Measurements from ENCODE around the gene PRLH.

The PRLH gene

DNA sequence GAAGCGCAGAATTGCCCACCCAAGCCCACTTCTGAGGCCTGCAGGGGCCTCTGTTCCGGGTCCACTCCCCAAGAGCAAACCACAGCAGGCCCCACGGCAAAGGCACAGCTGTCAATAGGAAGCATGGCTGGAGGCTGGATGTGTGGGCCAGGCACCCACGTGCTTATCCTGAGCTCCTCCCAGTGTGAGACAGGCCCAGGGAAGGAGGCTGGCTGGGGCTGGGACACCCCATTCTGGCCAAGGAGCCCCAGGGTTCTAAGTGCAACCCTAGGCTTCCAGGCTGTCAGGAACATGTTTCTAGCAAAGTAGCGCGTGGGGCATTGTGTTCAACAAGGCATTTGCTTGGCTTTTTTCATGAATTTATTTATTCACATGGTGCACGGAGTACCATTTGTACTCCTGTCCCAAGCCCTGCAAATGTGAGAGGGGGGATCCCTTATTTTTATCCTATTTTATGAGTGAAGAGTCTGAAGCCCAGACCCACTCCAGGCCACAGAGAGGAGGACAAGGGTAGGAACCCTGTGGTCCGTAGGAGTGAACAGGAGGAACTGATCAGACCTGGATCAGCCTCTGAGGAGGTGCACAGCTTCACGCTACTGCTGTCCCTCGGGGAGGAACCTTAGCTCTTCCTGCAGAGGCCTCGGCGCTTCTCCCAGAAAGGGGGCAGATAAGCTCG is 30.3 kb downstream of the PRLH start:
- ATAC-seq (ENCODE audit: low read depth) (no peak), DNase-seq (ENCODE audit: low spot score) (no peak)
- no peaks in the 10 kb centered on the region for H3K4me1 ChIP-seq (ENCODE audit: insufficient read depth, poor library complexity, severe bottlenecking)
- H3K9me3 ChIP-seq (ENCODE audit: severe bottlenecking) = no peaks in the 10 kb centered on the region
- TF ChIP-seq, protein P1, sequence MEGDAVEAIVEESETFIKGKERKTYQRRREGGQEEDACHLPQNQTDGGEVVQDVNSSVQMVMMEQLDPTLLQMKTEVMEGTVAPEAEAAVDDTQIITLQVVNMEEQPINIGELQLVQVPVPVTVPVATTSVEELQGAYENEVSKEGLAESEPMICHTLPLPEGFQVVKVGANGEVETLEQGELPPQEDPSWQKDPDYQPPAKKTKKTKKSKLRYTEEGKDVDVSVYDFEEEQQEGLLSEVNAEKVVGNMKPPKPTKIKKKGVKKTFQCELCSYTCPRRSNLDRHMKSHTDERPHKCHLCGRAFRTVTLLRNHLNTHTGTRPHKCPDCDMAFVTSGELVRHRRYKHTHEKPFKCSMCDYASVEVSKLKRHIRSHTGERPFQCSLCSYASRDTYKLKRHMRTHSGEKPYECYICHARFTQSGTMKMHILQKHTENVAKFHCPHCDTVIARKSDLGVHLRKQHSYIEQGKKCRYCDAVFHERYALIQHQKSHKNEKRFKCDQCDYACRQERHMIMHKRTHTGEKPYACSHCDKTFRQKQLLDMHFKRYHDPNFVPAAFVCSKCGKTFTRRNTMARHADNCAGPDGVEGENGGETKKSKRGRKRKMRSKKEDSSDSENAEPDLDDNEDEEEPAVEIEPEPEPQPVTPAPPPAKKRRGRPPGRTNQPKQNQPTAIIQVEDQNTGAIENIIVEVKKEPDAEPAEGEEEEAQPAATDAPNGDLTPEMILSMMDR (IDR thresholded peaks at IDR 0.05; ENCODE audit: poor library complexity, severe bottlenecking) = no peak
- H3K4me3 ChIP-seq (ENCODE audit: severe bottlenecking) = no peak overlapping the region
- H3K27me3 ChIP-seq (ENCODE audit: insufficient read depth, poor library complexity, severe bottlenecking) = no peaks in the 10 kb centered on the region
- no peaks in the 10 kb centered on the region for H3K36me3 ChIP-seq (ENCODE audit: low read depth)
- H3K27ac ChIP-seq (ENCODE audit: poor library complexity, severe bottlenecking) = no peak overlapping the region

DNA sequence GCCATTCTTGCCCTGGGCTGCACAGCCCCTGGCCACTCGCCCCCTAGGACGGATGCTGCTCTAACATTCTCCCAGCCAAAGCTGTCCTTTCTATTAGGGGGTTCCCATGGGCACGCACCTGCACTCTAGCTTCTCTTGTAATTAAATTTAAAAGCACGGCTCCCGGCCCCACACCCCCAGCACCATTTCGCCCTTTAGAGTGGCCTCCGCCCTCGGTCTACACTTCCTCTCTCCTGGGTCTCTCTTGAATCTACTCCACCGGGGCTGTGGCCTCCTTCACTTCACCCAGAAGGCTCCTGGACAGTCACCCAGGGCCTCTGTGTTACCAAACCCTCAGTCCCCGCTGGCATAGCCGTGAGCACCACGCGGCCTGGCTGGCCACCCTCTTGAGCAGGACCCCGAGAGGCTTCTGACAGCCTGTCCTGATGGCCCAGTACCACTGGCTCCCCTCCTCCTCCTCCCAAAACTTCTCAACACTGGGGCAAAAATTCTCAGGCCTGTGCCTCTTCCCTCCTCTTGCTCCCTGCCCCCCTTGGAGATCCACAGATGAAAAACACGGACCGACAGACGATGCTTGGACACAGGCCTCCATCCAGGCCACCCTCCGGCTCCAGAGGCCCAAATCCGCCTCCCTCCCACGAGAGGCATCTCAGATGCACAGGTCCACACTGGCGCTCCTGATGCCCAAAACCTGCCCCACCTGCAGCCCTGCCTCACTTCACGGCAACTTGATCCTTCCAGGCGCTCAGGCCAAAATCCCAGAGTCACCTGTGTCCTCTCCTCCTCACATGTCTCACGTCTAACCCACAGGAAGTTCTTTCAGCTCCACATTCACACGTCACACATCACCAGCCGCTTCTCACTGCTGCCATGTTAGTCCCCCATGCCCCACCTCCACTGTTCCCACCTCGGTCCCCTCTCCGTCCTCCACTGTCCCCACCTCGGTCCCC is 31.1 kb downstream of the PRLH start:
- H3K27ac ChIP-seq (ENCODE audit: poor library complexity, severe bottlenecking) = no peak overlapping the region
- H3K4me1 ChIP-seq (ENCODE audit: insufficient read depth, poor library complexity, severe bottlenecking) = no peaks in the 10 kb centered on the region
- no peak overlapping the region for H3K4me3 ChIP-seq (ENCODE audit: severe bottlenecking)
- ATAC-seq (ENCODE audit: low read depth) (no peak), DNase-seq (ENCODE audit: low spot score) (no peak)
- TF ChIP-seq, protein P1 (IDR thresholded peaks at IDR 0.05; ENCODE audit: poor library complexity, severe bottlenecking) = no peak
- no peaks in the 10 kb centered on the region for H3K27me3 ChIP-seq (ENCODE audit: insufficient read depth, poor library complexity, severe bottlenecking)
- H3K9me3 ChIP-seq (ENCODE audit: severe bottlenecking) = no peaks in the 10 kb centered on the region
- no peaks in the 10 kb centered on the region for H3K36me3 ChIP-seq (ENCODE audit: low read depth)

DNA sequence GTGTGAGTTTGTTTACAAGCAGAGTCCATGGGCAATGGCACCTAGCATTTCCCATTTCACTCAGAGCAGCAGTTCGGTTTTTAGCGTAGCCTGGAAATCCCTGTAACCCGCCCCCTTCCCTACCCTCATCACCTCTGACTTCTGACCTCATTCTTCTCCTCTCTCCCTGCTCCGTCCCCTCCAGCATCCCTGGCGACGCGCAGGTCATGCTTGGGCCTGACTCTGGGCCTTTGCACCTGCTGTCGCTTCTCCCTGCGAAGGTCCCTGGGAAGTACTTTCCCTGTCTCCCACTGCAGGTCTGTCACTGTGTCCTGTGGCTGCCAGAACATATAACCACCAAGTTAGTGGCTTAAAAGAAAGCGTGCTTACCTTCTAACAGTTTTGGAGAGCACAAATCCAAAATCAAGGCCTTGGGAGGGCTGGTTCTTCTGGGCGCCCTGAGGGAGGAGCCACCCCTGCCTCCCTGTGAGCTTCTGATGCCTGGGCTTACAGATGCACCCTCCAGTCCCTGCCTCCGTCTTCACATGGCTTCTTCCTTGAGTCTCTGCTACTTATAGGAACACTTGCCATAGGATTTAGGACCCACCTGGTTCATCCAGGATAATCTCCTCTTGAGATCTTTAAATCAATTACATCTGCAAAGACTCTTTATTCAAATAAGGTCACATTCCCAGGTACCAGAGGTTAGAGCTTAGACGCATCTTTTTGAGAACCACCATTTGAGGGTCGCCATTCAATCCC is 32.3 kb downstream of the PRLH start:
- no peaks in the 10 kb centered on the region for H3K27me3 ChIP-seq (ENCODE audit: insufficient read depth, poor library complexity, severe bottlenecking)
- TF ChIP-seq, protein P1 (IDR thresholded peaks at IDR 0.05; ENCODE audit: poor library complexity, severe bottlenecking) = no peak
- H3K36me3 ChIP-seq (ENCODE audit: low read depth) = no peaks in the 10 kb centered on the region
- ATAC-seq (ENCODE audit: low read depth) (no peak), DNase-seq (ENCODE audit: low spot score) (no peak)
- no peak overlapping the region for H3K4me3 ChIP-seq (ENCODE audit: severe bottlenecking)
- no peaks in the 10 kb centered on the region for H3K9me3 ChIP-seq (ENCODE audit: severe bottlenecking)
- H3K27ac ChIP-seq (ENCODE audit: poor library complexity, severe bottlenecking) = no peak overlapping the region
- H3K4me1 ChIP-seq (ENCODE audit: insufficient read depth, poor library complexity, severe bottlenecking) = no peaks in the 10 kb centered on the region

DNA sequence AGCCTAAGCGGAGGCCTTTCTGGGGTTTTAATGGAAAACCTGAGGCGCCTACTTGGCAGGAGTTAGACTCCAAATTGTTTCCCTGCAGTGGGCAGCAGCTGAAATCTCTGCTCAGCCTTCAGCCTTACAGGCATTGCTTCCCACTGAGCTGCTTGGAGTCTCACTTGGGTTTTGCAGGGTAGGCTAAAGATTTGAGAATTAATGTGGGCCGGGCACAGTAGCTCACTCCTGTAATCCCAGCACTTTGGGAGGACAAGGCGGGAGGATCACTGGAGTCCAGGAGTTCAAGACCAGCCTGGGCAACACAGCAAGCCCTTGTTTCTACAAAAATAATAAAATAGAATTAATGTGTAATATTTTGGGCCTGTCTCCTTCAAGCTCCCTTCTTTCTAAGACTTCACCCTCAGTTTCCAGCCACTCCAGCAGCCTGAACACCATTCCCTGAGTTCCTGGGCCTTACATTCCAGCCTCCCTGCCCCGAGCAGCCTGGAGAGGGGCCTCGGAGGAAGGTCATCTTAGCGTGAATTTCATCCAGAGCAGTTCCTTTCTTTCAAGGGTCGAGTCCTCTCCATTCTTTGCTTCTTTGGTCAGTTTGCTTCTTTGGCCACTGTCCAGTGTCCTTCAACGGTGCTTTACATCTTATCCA is 33.2 kb downstream of the PRLH start:
- Histone ChIP-seq H3K27me3 (ENCODE audit: insufficient read depth, poor library complexity, severe bottlenecking) (no peaks in the 10 kb centered on the region), H3K27ac (ENCODE audit: poor library complexity, severe bottlenecking) (no peak overlapping the region), H3K9me3 (ENCODE audit: severe bottlenecking) (no peaks in the 10 kb centered on the region), H3K4me1 (ENCODE audit: insufficient read depth, poor library complexity, severe bottlenecking) (no peaks in the 10 kb centered on the region), H3K4me3 (ENCODE audit: severe bottlenecking) (no peak overlapping the region), H3K36me3 (ENCODE audit: low read depth) (no peaks in the 10 kb centered on the region)
- ATAC-seq (ENCODE audit: low read depth) (no peak), DNase-seq (ENCODE audit: low spot score) (no peak)
- TF ChIP-seq, protein P1 (IDR thresholded peaks at IDR 0.05; ENCODE audit: poor library complexity, severe bottlenecking) = no peak

Measured in RWPE2 (cell line).